ENCODE data around the gene VPS26C. TPM values are rescaled to one million over a fixed set of nuclear protein-coding genes. Genes with fewer than 3 reads are reported as not detected.

VPS26C gene
- total and polyA plus RNA-seq, 2 of the 13 experiments (the other 11 are each of a cell fraction or from before 2014, with no cell fraction given): 30.3 to 39.7 TPM

- TF ChIP-seq MIXL1 (CRISPR knock-in tag; IDR thresholded peaks at IDR 0.05) (0 out of 2 replicates have a peak, but pooled peaks have one; percentile 9), NRL (CRISPR knock-in tag; IDR thresholded peaks at IDR 0.05; ENCODE audit: borderline replicate concordance) (peak; percentile 83), MXD1 (CRISPR knock-in tag; IDR thresholded peaks at IDR 0.05) (0 out of 2 replicates have a peak, but pooled peaks have one; percentile 80), ZNF547 (CRISPR knock-in tag; IDR thresholded peaks at IDR 0.05) (0 out of 2 replicates have a peak, but pooled peaks have one; percentile 36), ZFYVE20 (CRISPR knock-in tag; IDR thresholded peaks at IDR 0.05; ENCODE audit: borderline replicate concordance, low read depth) (0 out of 2 replicates have a peak, but pooled peaks have one; percentile 11), SAFB2 (CRISPR knock-in tag; IDR thresholded peaks at IDR 0.05; ENCODE audit: borderline replicate concordance, low read depth) (peak; percentile 53; the same call in 1 of the 2 replicates), ZHX1 (CRISPR knock-in tag; IDR thresholded peaks at IDR 0.05; ENCODE audit: low read depth) (peak; percentile 66), HNRNPK (IDR thresholded peaks at IDR 0.05; ENCODE audit: low read depth, low read length, poor library complexity, severe bottlenecking) (no peak), ZNF335 (CRISPR knock-in tag; IDR thresholded peaks at IDR 0.05) (0 out of 2 replicates have a peak, but pooled peaks have one; percentile 19), ZNF784 (CRISPR knock-in tag; IDR thresholded peaks at IDR 0.05; ENCODE audit: borderline replicate concordance) (peak; percentile 81; the same call in 1 of the 2 replicates), BRD4 (CRISPR knock-in tag; IDR thresholded peaks at IDR 0.05) (0 out of 2 replicates have a peak, but pooled peaks have one; percentile 62), BRCA1 (CRISPR knock-in tag; IDR thresholded peaks at IDR 0.05) (0 out of 2 replicates have a peak, but pooled peaks have one; percentile 72), ZNF224 (CRISPR knock-in tag; IDR thresholded peaks at IDR 0.05) (no peak), ZBTB10 (CRISPR knock-in tag; IDR thresholded peaks at IDR 0.05; ENCODE audit: borderline replicate concordance) (peak; percentile 94; the same call in 1 of the 2 replicates), POLR2A (IDR thresholded peaks at IDR 0.05; ENCODE audit: insufficient read depth in 1 of 2, low read depth in 2 of 2, low read length in 2 of 2) (peak; percentile 71 to 78), NFKBIZ (CRISPR knock-in tag; IDR thresholded peaks at IDR 0.05) (0 out of 2 replicates have a peak, but pooled peaks have one; percentile 49), ZNF605 (CRISPR knock-in tag; IDR thresholded peaks at IDR 0.05) (peak; percentile 86), CEBPB (IDR thresholded peaks at IDR 0.05; ENCODE audit: borderline replicate concordance, low read depth, low read length) (peak; percentile 56), ZNF746 (CRISPR knock-in tag; IDR thresholded peaks at IDR 0.05) (peak; percentile 68; the same call in 1 of the 2 replicates), GTF3A (CRISPR knock-in tag; conservative IDR thresholded peaks at IDR 0.05) (0 out of 2 replicates have a peak, but pooled peaks have one; percentile 32), MIER3 (CRISPR knock-in tag; IDR thresholded peaks at IDR 0.05; ENCODE audit: borderline replicate concordance) (peak; percentile 48; the same call in 1 of the 2 replicates), NFYC (CRISPR knock-in tag; IDR thresholded peaks at IDR 0.05) (0 out of 2 replicates have a peak, but pooled peaks have one; percentile 35)
Observed at GRCh38 chr21:37257967-37258877, 8.9 kb downstream of the VPS26C start (continued).

All from HepG2 (cell line).